ENCODE results near the gene HK1. TPM values are rescaled to one million over a fixed set of nuclear protein-coding genes. Genes with fewer than 3 reads are reported as not detected.
"Not testable (repeated sequence)": the region's sequence is repeated elsewhere in the genome, so short reads cannot be mapped to it uniquely, and the experiment has no call there.

The HK1 gene
- total RNA-seq, 2 experiments from 2014 or later, result 153 to 154 TPM

DNA sequence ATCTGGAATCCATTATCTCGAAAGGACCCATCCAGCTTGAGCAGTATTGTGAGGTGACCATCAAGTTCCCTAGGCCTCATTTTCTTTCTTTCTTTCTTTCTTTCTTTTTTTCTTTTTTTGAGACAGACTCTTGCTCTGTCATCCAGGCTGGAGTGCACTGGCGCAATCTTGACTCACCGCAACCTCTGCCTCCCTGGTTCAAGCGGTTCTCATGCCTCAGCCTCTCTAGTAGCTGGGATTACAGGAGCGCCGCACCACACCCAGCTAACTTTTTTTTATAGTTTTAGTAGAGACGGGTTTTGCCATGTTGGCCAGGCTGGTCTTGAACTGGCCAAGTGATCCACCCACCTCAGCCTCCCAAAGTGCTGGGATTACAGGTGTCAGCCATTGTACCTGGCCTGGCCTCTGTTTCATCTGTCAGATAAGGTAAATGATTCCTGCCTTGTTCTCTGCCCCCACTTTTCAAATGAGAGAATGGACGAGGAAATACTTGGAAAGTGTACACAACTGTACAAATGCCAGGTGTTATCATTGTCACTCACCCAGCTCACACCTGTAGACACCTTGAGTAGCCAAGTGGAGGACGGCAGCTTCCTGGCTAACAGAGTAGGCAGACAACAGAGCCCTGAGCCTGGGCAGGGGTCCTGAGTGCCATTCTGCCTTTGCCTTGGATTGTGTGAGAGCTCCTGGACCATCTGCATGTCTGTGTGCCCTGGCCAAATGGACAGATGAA, 54.1 kb downstream of the HK1 start:
- no peak for ATAC-seq
- no peak for DNase-seq
- CTCF ChIA-PET, result interaction anchor here (1.2 to 1.8 kb wide), 2 partner anchors 18 to 60 kb away, joined by 4 to 6 read pairs; no protein-coding TSS in a partner anchor
- Mint-ChIP-seq H3K36me3 (ENCODE audit: low read depth) (peaks cover 37% of the 10 kb centered on the region), H3K4me3 (no peak overlapping the region), H3K27ac (no peak overlapping the region), H3K27me3 (ENCODE audit: low read depth) (no peaks in the 10 kb centered on the region), H3K9me3 (ENCODE audit: insufficient read depth) (no peaks in the 10 kb centered on the region), H3K4me1 (ENCODE audit: low read depth) (peaks cover 74% of the 10 kb centered on the region)
- POLR2A ChIA-PET, result interaction anchor here (0.7 to 1.9 kb wide), 3 partner anchors 12 to 14 kb away, joined by 3 to 7 read pairs (median 6); no protein-coding TSS in a partner anchor

- H3K36me3 Mint-ChIP-seq (ENCODE audit: low read depth), result peaks cover 41% of the 10 kb centered on the region
- H3K4me3 Mint-ChIP-seq, result no peak overlapping the region
- H3K4me1 Mint-ChIP-seq (ENCODE audit: low read depth), result peaks cover 72% of the 10 kb centered on the region
- POLR2A ChIA-PET, result interaction anchor here (0.7 to 1.9 kb wide), 3 partner anchors 11 to 15 kb away, joined by 3 to 7 read pairs (median 6); no protein-coding TSS in a partner anchor
- CTCF ChIA-PET, result interaction anchor here (0.7 to 1.8 kb wide), 2 partner anchors 20 to 59 kb away, joined by 4 to 6 read pairs; no protein-coding TSS in a partner anchor
- DNase-seq, result no peak
- no peak for ATAC-seq
- H3K9me3 Mint-ChIP-seq (ENCODE audit: insufficient read depth), result no peaks in the 10 kb centered on the region
- no peak overlapping the region for H3K27ac Mint-ChIP-seq
- H3K27me3 Mint-ChIP-seq (ENCODE audit: low read depth), result no peaks in the 10 kb centered on the region
Observed at GRCh38 chr10:69333205-69333604, 54.9 kb downstream of the HK1 start.

DNA sequence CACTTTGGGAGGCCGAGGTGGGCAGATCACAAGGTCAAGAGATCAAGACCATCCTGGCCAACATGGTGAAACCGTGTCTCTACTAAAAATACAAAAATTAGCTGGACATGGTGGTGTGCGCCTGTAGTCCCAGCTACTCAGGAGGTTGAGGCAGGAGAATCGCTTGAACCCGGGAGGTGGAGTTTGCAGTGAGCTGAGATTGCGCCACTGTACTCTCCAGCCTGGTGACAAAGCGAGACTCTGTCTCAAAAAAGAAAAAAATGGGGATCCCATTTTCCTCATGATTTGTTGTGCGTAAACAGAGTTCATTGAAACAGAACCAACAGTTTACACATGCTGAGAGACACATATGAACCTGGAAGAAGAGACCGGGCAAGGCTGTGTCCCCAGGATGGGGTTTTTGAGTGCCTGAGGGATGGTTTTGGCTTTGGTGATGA, 55.6 kb downstream of the HK1 start:
- not testable (repeated sequence) for DNase-seq; H3K9me3 Mint-ChIP-seq (ENCODE audit: insufficient read depth); H3K4me3 Mint-ChIP-seq; ATAC-seq; H3K27me3 Mint-ChIP-seq (ENCODE audit: low read depth)
- H3K27ac Mint-ChIP-seq, result peak overlapping the region; percentile 86
- peaks cover 43% of the 10 kb centered on the region for H3K36me3 Mint-ChIP-seq (ENCODE audit: low read depth)
- CTCF ChIA-PET, result interaction anchor here (1.8 kb wide), 1 partner anchor 59 kb away, joined by 6 read pairs; no protein-coding TSS in a partner anchor
- peaks cover 71% of the 10 kb centered on the region for H3K4me1 Mint-ChIP-seq (ENCODE audit: low read depth)
- POLR2A ChIA-PET, result interaction anchor here (1.7 to 1.9 kb wide), 2 partner anchors 11 to 14 kb away, joined by 6 to 7 read pairs; no protein-coding TSS in a partner anchor

- Mint-ChIP-seq H3K9me3 (ENCODE audit: insufficient read depth) (no peaks in the 10 kb centered on the region), H3K4me1 (ENCODE audit: low read depth) (peaks cover 70% of the 10 kb centered on the region), H3K27me3 (ENCODE audit: low read depth) (no peaks in the 10 kb centered on the region), H3K36me3 (ENCODE audit: low read depth) (peaks cover 42% of the 10 kb centered on the region), H3K4me3 (peak overlapping the region; percentile 64), H3K27ac (peak overlapping the region; percentile 86)
- ATAC-seq, result peak; percentile 28
- no peak for DNase-seq
- ChIA-PET POLR2A (interaction anchor here (1.0 to 1.9 kb wide), 3 partner anchors 10 to 15 kb away, joined by 3 to 7 read pairs (median 6); no protein-coding TSS in a partner anchor), CTCF (interaction anchor here (0.7 to 1.8 kb wide), 3 partner anchors 11 to 74 kb away, joined by 3 to 6 read pairs (median 3); no protein-coding TSS in a partner anchor)
Observed at GRCh38 chr10:69334302-69335062, 56.2 kb downstream of the HK1 start.

GRCh38 chr10:69335063-69335587, 56.8 kb downstream of the HK1 start:
- Mint-ChIP-seq H3K27ac (peak overlapping the region; percentile 86), H3K36me3 (ENCODE audit: low read depth) (peaks cover 42% of the 10 kb centered on the region), H3K4me1 (ENCODE audit: low read depth) (peaks cover 71% of the 10 kb centered on the region), H3K4me3 (peak overlapping the region; percentile 64), H3K27me3 (ENCODE audit: low read depth) (no peaks in the 10 kb centered on the region), H3K9me3 (ENCODE audit: insufficient read depth) (no peaks in the 10 kb centered on the region)
- POLR2A ChIA-PET, result interaction anchor here (1.0 to 1.1 kb wide), 3 partner anchors 10 to 73 kb away, joined by 3 to 5 read pairs (median 3); no protein-coding TSS in a partner anchor
- CTCF ChIA-PET, result interaction anchor here (0.7 kb wide), 2 partner anchors 10 to 73 kb away, joined by 3 read pairs; no protein-coding TSS in a partner anchor
- DNase-seq (peak; percentile 50), ATAC-seq (peak; percentile 87)

DNA sequence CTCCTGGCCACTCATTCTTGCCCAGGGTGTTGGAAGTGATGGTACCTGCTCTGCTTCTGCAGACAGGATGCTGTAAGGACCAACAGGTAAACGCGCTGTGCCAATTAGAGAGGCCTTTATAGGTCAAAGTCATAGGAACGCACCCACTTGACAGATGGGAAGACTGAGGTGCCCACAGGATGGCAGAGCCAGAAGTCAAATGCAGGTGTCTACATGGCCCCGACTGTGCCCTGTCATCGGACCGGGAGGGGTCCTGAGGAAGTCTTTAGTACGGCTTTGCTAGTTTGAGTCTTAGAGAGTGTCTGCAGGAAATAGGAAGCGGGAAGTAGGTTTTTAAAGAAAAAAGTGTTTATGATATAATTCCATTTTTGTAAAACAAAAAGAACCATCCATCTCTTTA, 57.3 kb downstream of the HK1 start:
- H3K4me1 Mint-ChIP-seq (ENCODE audit: low read depth), result peaks cover 67% of the 10 kb centered on the region
- H3K27ac Mint-ChIP-seq, result peak overlapping the region; percentile 86
- ChIA-PET POLR2A (interaction anchor here (1.0 to 1.1 kb wide), 3 partner anchors 9 to 73 kb away, joined by 3 to 5 read pairs (median 3); no protein-coding TSS in a partner anchor), CTCF (no interaction called here)
- H3K36me3 Mint-ChIP-seq (ENCODE audit: low read depth), result peaks cover 37% of the 10 kb centered on the region
- no peak for DNase-seq
- H3K4me3 Mint-ChIP-seq, result peak overlapping the region; percentile 64
- no peaks in the 10 kb centered on the region for H3K9me3 Mint-ChIP-seq (ENCODE audit: insufficient read depth)
- no peaks in the 10 kb centered on the region for H3K27me3 Mint-ChIP-seq (ENCODE audit: low read depth)
- ATAC-seq, result no peak

DNA sequence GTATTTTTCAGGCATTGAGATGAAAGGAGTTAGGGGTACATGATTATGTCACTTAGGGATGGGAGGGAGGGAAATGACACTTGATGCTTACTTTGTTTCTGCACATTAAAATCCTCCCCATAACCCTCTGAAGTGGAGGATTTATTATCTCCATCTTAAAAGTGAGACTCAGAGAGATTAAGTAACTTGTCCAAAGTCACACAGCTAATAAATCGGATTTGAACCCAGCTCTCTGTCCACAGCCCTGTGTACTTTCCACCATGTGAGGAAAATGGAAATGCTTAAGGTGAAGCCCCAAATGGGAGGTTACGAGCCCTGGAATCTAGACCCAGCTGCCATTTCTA, 58.6 kb downstream of the HK1 start:
- Mint-ChIP-seq H3K4me1 (ENCODE audit: low read depth) (peaks cover 69% of the 10 kb centered on the region), H3K27me3 (ENCODE audit: low read depth) (no peaks in the 10 kb centered on the region), H3K4me3 (no peak overlapping the region), H3K9me3 (ENCODE audit: insufficient read depth) (no peaks in the 10 kb centered on the region), H3K27ac (no peak overlapping the region), H3K36me3 (ENCODE audit: low read depth) (peaks cover 39% of the 10 kb centered on the region)
- POLR2A ChIA-PET, result interaction anchor here (1.1 kb wide), 1 partner anchor 20 kb away, joined by 3 read pairs; no protein-coding TSS in a partner anchor
- CTCF ChIA-PET, result interaction anchor here (1.3 to 2.2 kb wide), 2 partner anchors 9 to 18 kb away, joined by 3 to 7 read pairs; no protein-coding TSS in a partner anchor
- ATAC-seq (no peak), DNase-seq (no peak)

- peaks cover 42% of the 10 kb centered on the region for H3K36me3 Mint-ChIP-seq (ENCODE audit: low read depth)
- POLR2A ChIA-PET, result interaction anchor here (1.1 kb wide), 1 partner anchor 20 kb away, joined by 3 read pairs; no protein-coding TSS in a partner anchor
Observed at GRCh38 chr10:69337296-69338132, 59.2 kb downstream of the HK1 start.

GRCh38 chr10:69338133-69338456, 59.8 kb downstream of the HK1 start:
- Mint-ChIP-seq H3K27ac (no peak overlapping the region), H3K4me1 (ENCODE audit: low read depth) (peaks cover 75% of the 10 kb centered on the region), H3K27me3 (ENCODE audit: low read depth) (no peaks in the 10 kb centered on the region), H3K4me3 (no peak overlapping the region), H3K36me3 (ENCODE audit: low read depth) (peaks cover 44% of the 10 kb centered on the region), H3K9me3 (ENCODE audit: insufficient read depth) (no peaks in the 10 kb centered on the region)
- no peak for DNase-seq
- no peak for ATAC-seq
- ChIA-PET CTCF (interaction anchor here (1.3 to 2.2 kb wide), 2 partner anchors 11 to 19 kb away, joined by 3 to 7 read pairs; no protein-coding TSS in a partner anchor), POLR2A (no interaction called here)

More at GRCh38 chr10:69337296-69338132, 59.2 kb downstream of the HK1 start:
- Mint-ChIP-seq H3K4me3 (no peak overlapping the region), H3K27me3 (ENCODE audit: low read depth) (no peaks in the 10 kb centered on the region), H3K27ac (no peak overlapping the region), H3K4me1 (ENCODE audit: low read depth) (peaks cover 74% of the 10 kb centered on the region), H3K9me3 (ENCODE audit: insufficient read depth) (no peaks in the 10 kb centered on the region)
- DNase-seq, result no peak
- CTCF ChIA-PET, result interaction anchor here (1.3 to 2.2 kb wide), 2 partner anchors 10 to 18 kb away, joined by 3 to 7 read pairs; no protein-coding TSS in a partner anchor
- ATAC-seq, result no peak

DNA sequence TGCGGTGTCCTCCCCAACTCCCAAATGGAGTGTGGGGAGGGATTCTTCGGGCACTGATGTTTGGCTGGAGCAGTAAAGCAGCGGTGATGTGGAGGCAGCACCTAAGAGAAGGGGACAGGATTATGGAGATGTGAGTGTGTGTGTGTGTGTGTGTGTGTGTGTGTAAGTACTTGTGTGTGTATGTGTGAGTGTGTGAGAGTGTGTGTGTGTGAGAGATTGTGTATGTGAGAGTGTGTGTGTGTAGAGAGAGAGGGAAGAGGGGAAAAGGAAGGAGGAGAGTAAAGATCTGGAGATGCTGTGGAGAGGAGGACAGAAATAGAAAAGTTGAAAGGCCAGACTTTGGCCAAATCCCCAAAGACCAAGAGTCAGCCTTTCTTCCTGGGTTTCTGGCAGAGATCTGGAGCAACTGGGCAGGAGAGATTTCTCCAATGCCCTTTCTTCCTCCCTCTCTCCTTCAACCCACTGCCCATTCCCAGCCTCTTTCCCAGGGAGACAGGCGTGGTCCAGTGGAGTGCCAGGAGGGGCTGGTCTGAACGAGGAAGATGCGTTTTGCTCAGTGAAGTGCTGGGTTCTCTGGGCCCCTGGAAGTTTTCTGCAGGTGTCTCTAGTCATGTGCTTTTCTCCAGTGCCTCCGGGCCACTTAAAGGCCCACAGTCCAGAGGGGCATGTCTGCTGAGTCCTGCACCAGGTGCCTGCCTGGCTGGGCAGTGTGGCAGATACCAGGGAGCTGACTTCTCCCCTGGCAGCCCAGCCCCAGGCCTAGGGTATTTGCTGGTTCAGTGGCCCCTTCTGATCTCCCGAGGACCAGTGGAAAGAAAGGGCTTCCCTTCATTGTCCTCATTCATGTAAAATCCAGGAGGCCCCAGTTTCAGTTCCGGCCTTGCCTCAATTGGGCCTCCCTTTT, 60.5 kb downstream of the HK1 start:
- no peak overlapping the region for H3K4me3 Mint-ChIP-seq
- no peaks in the 10 kb centered on the region for H3K9me3 Mint-ChIP-seq (ENCODE audit: insufficient read depth)
- no peaks in the 10 kb centered on the region for H3K27me3 Mint-ChIP-seq (ENCODE audit: low read depth)
- POLR2A ChIA-PET, result no interaction called here
- no peak for DNase-seq
- no peak for ATAC-seq
- CTCF ChIA-PET, result interaction anchor here (0.9 to 2.2 kb wide), 5 partner anchors 11 to 20 kb away, joined by 3 to 7 read pairs (median 3); no protein-coding TSS in a partner anchor
- H3K36me3 Mint-ChIP-seq (ENCODE audit: low read depth), result peaks cover 47% of the 10 kb centered on the region
- H3K4me1 Mint-ChIP-seq (ENCODE audit: low read depth), result peaks cover 77% of the 10 kb centered on the region
- peak overlapping the region; percentile 59 for H3K27ac Mint-ChIP-seq
